ENCODE results near the gene VMO1.

The VMO1 gene

GRCh38 chr17:4796552-4796920, 10.4 kb upstream of the VMO1 start:
- FAIRE-seq = no peak

GRCh38 chr17:4795168-4795567, 9.0 kb upstream of the VMO1 start:
- FAIRE-seq = no peak

GRCh38 chr17:4790705-4791088, 4.5 kb upstream of the VMO1 start:
- no peak for FAIRE-seq

- no peak for FAIRE-seq
Measured at GRCh38 chr17:4789951-4790704, 4.0 kb upstream of the VMO1 start.

GRCh38 chr17:4789701-4789950, 3.5 kb upstream of the VMO1 start:
- no peak for FAIRE-seq

- FAIRE-seq = no peak
Measured at GRCh38 chr17:4788807-4789700, 2.9 kb upstream of the VMO1 start, which contains the start of gene GLTPD2. GLTPD2 (plus strand) TSS chr17:4788964; CDS start chr17:4789012, 48 bp downstream.

- FAIRE-seq = no peak
Measured at GRCh38 chr17:4788159-4788806, 2.1 kb upstream of the VMO1 start.

- FAIRE-seq = no peak
Measured at GRCh38 chr17:4786516-4786915, 352 bp upstream of the VMO1 start.

- FAIRE-seq = no peak
Measured at GRCh38 chr17:4785311-4786105, 656 bp downstream of the VMO1 start.

GRCh38 chr17:4782652-4783051, 3.5 kb downstream of the VMO1 start:
- FAIRE-seq = no peak

GRCh38 chr17:4780325-4780955, 5.7 kb downstream of the VMO1 start:
- FAIRE-seq = no peak

- no peak for FAIRE-seq
Measured at GRCh38 chr17:4777969-4778760, 8.0 kb downstream of the VMO1 start.

- FAIRE-seq = no peak
Measured at GRCh38 chr17:4772235-4772613, 13.9 kb downstream of the VMO1 start.

- no peak for FAIRE-seq
Measured at GRCh38 chr17:4771519-4772234, 14.5 kb downstream of the VMO1 start, which contains the start of gene TM4SF5. TM4SF5 (plus strand) TSS chr17:4771886; CDS start chr17:4771923, 37 bp downstream.

- FAIRE-seq = no peak
Measured at GRCh38 chr17:4769628-4770027, 16.5 kb downstream of the VMO1 start.

- FAIRE-seq = no peak
Measured at GRCh38 chr17:4768298-4768697, 17.9 kb downstream of the VMO1 start.

GRCh38 chr17:4766723-4767122, 19.4 kb downstream of the VMO1 start:
- no peak for FAIRE-seq

- FAIRE-seq = no peak
Measured at GRCh38 chr17:4766201-4766600, 20.0 kb downstream of the VMO1 start.

GRCh38 chr17:4764595-4764994, 21.6 kb downstream of the VMO1 start:
- no peak for FAIRE-seq

- FAIRE-seq = no peak
Measured at GRCh38 chr17:4759776-4760236, 26.4 kb downstream of the VMO1 start.

GRCh38 chr17:4753392-4753791, 32.8 kb downstream of the VMO1 start:
- no peak for FAIRE-seq

Data from colon (tissue), 2 donors.